SH-SY5Y (cell line): ENCODE measurements around the gene HSPA8.

Source experiments
- GATA2 ChIP-seq: IDR thresholded peaks from 2 replicates; pipeline ENCODE4 v1.6.1; 2011; ENCODE audit warnings: mild to moderate bottlenecking, low read depth, low read length
- GATA3 ChIP-seq: IDR thresholded peaks from 2 replicates; pipeline ENCODE4 v1.6.1; 2011; ENCODE audit warnings: low read depth, mild to moderate bottlenecking, low read length, moderate library complexity

DNA sequence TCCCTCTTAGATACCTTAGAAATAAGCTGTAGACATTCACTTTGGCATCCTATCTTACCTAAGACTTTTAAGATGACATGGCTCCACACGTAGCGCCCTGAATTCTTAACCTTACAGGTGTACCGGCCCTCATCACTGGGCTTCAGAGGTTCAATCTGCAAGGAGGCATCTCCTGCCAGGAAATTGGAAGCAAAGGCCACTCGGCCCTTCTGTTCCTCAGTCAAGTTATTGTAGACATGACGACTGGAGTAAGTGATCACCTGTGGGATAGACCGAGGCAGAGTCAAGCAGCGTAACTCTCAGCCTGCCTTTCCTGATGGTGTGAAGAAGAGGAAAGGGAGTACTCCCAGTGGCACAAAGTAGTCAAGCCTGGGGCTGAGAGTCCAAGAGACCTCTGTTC lies 22.5 kb upstream of the HSPA8 start:
- no peak for TF ChIP-seq GATA2
- TF ChIP-seq GATA3, result no peak
